ENCODE measurements around the gene RBM3.

RBM3 gene

GRCh38 chrX:48576108-48576507 lies 1.8 kb downstream of the RBM3 start:
- no peak for DNase-seq (ENCODE audit: low read depth)

GRCh38 chrX:48578661-48579128 lies 4.4 kb downstream of the RBM3 start:
- DNase-seq (ENCODE audit: low read depth): no peak

- DNase-seq (ENCODE audit: low read depth): no peak
Measured at GRCh38 chrX:48579259-48579658, 5.0 kb downstream of the RBM3 start.

- DNase-seq (ENCODE audit: low read depth): no peak
Measured at GRCh38 chrX:48580662-48581061, 6.4 kb downstream of the RBM3 start.

- no peak for DNase-seq (ENCODE audit: low read depth)
Measured at GRCh38 chrX:48584698-48585097, 10.4 kb downstream of the RBM3 start.

GRCh38 chrX:48589482-48590162 lies 15.3 kb downstream of the RBM3 start:
- DNase-seq (ENCODE audit: low read depth): no peak

GRCh38 chrX:48590203-48591103 lies 16.2 kb downstream of the RBM3 start:
- no peak for DNase-seq (ENCODE audit: low read depth)

GRCh38 chrX:48591255-48591791 lies 17.0 kb downstream of the RBM3 start:
- no peak for DNase-seq (ENCODE audit: low read depth)

- no peak for DNase-seq (ENCODE audit: low read depth)
Measured at GRCh38 chrX:48592971-48593370, 18.7 kb downstream of the RBM3 start.

- DNase-seq (ENCODE audit: low read depth): no peak
Measured at GRCh38 chrX:48595929-48596328, 21.6 kb downstream of the RBM3 start.

GRCh38 chrX:48597353-48598264 lies 23.3 kb downstream of the RBM3 start, which contains the start of gene WDR13:
TSS of gene WDR13 (plus strand) at chrX:48597492. CDS start at chrX:48597997, 505 bp downstream.
- peak; percentile 83 for DNase-seq (ENCODE audit: low read depth)

- DNase-seq (ENCODE audit: low read depth): no peak
Measured at GRCh38 chrX:48598614-48599013, 24.3 kb downstream of the RBM3 start.

- DNase-seq (ENCODE audit: low read depth): no peak
Measured at GRCh38 chrX:48599341-48599740, 25.1 kb downstream of the RBM3 start.

GRCh38 chrX:48600226-48600625 lies 25.9 kb downstream of the RBM3 start:
- no peak for DNase-seq (ENCODE audit: low read depth)

GRCh38 chrX:48601741-48602394 lies 27.6 kb downstream of the RBM3 start:
- DNase-seq (ENCODE audit: low read depth): no peak

- no peak for DNase-seq (ENCODE audit: low read depth)
Measured at GRCh38 chrX:48604701-48605100, 30.4 kb downstream of the RBM3 start.

GRCh38 chrX:48606091-48606490 lies 31.8 kb downstream of the RBM3 start:
- no peak for DNase-seq (ENCODE audit: low read depth)

- no peak for DNase-seq (ENCODE audit: low read depth)
Measured at GRCh38 chrX:48611703-48612102, 37.4 kb downstream of the RBM3 start.

- DNase-seq (ENCODE audit: low read depth): no peak
Measured at GRCh38 chrX:48613502-48614160, 39.3 kb downstream of the RBM3 start.

GRCh38 chrX:48616576-48616975 lies 42.3 kb downstream of the RBM3 start:
- DNase-seq (ENCODE audit: low read depth): no peak

All from T follicular helper cell (primary cell).